PFSK-1 (cell line): Measurements from ENCODE around the gene MIDN.

Experiments
- POLR2AphosphoS5 ChIP-seq: IDR thresholded peaks from 2 replicates; pipeline ENCODE4 v1.6.1; 2012; ENCODE audit warnings: low read depth, mild to moderate bottlenecking, control low read depth, low read length, moderate library complexity
- REST ChIP-seq, 2 experiments: IDR thresholded peaks; 2 replicates each; pipeline versions ENCODE4 v1.6.1 to v1.8.0; 2011 to 2012; ENCODE audit warnings: low read depth in 2 of 2, low read length in 2 of 2, control low read depth in 1 of 2, inconsistent platforms in 1 of 2, mild to moderate bottlenecking in 1 of 2, moderate library complexity in 1 of 2; ENCODE audit not compliant: insufficient read depth in 1 of 2
- TAF1 ChIP-seq: IDR thresholded peaks from 2 replicates; pipeline ENCODE4 v1.6.1; 2012; ENCODE audit warnings: low read length, control low read depth, borderline replicate concordance; ENCODE audit not compliant: insufficient read depth

GRCh38 chr19:1227304-1228054 lies 20.9 kb upstream of the MIDN start:
- TF ChIP-seq POLR2AphosphoS5 (peak; percentile 49; the same call in 1 of the 2 replicates), REST (IDR thresholded peaks at IDR 0.05; ENCODE audit: insufficient read depth in 1 of 2, low read depth in 2 of 2, low read length in 2 of 2) (no peak), TAF1 (no peak)
